HepG2 (cell line): Measurements from ENCODE around the gene PPFIA3. TPM values are rescaled to one million over a fixed set of nuclear protein-coding genes. Genes with fewer than 3 reads are reported as not detected.

Experiments used
- FOSL2 ChIP-seq: sonication (generic); formaldehyde crosslinking; IDR thresholded peaks from 2 replicates; pipeline ENCODE4 v1.4.0; 2020; ENCODE audit warnings: missing genetic modification reagents
- HOXD1 ChIP-seq: sonication (generic); formaldehyde crosslinking; IDR thresholded peaks from 2 replicates; pipeline ENCODE4 v1.5.0; 2020; ENCODE audit warnings: missing genetic modification reagents
- IRX3 ChIP-seq: sonication (generic); formaldehyde crosslinking; IDR thresholded peaks from 2 replicates; pipeline ENCODE4 v1.8.1; 2023; ENCODE audit warnings: mild to moderate bottlenecking, low read depth, missing genetic modification reagents, borderline replicate concordance
- MZF1 ChIP-seq: sonication (generic); formaldehyde crosslinking; IDR thresholded peaks from 2 replicates; pipeline ENCODE4 v1.8.1; 2023; ENCODE audit warnings: mild to moderate bottlenecking, missing genetic modification reagents, borderline replicate concordance
- PAX8 ChIP-seq: sonication (generic); formaldehyde crosslinking; IDR thresholded peaks from 2 replicates; pipeline ENCODE4 v1.8.0; 2022; ENCODE audit warnings: mild to moderate bottlenecking, missing genetic modification reagents, borderline replicate concordance
- XBP1 ChIP-seq: sonication (generic); formaldehyde crosslinking; IDR thresholded peaks from 2 replicates; pipeline ENCODE4 v1.5.0; 2020; ENCODE audit warnings: missing genetic modification reagents
- ZNF20 ChIP-seq: sonication (generic); formaldehyde crosslinking; IDR thresholded peaks from 2 replicates; pipeline ENCODE4 v1.4.0; 2020; ENCODE audit warnings: mild to moderate bottlenecking, moderate library complexity, missing genetic modification reagents
- ZNF253 ChIP-seq: sonication (generic); formaldehyde crosslinking; IDR thresholded peaks from 2 replicates; pipeline ENCODE4 v1.8.0; 2022; ENCODE audit warnings: mild to moderate bottlenecking, missing genetic modification reagents, borderline replicate concordance
- ZNF30 ChIP-seq: sonication (generic); formaldehyde crosslinking; IDR thresholded peaks from 2 replicates; pipeline ENCODE4 v1.5.0; 2020; ENCODE audit warnings: mild to moderate bottlenecking, missing genetic modification reagents
- ZNF432 ChIP-seq: sonication (generic); formaldehyde crosslinking; IDR thresholded peaks from 2 replicates; pipeline ENCODE4 v1.5.0; 2020; ENCODE audit warnings: missing genetic modification reagents, mild to moderate bottlenecking, borderline replicate concordance
- ZNF451 ChIP-seq: sonication (generic); formaldehyde crosslinking; IDR thresholded peaks from 2 replicates; pipeline ENCODE4 v1.5.0; 2020; ENCODE audit warnings: mild to moderate bottlenecking, missing genetic modification reagents
- polyA plus RNA-seq, 8 experiments: library from polyadenylated mRNA; depleted of rRNA in 3 of 8; stranded (reverse) in 7 of 8; unstranded in 1 of 8; fragments of >200 nt; fragmentation: Illumina TruSeq in 4 of 8; extraction: Trizol in 4 of 8; gene quantifications; 2 replicates each; pipeline versions ENCODE4 v1.2.1 to v1.2.3, GENCODE V29; 2011 to 2016; ENCODE audit warnings: low read depth in 4 of 8, missing spikeins in 1 of 8, mixed read lengths in 1 of 8; ENCODE audit not compliant: insufficient read depth in 1 of 8
- total RNA-seq, 5 experiments: library from RNA; depleted of rRNA; stranded (reverse); fragments of >200 nt; fragmentation: Illumina TruSeq; extraction: Trizol; gene quantifications; 2 replicates each; pipeline ENCODE4 v1.2.3, GENCODE V29; 2016; ENCODE audit warnings: low read depth in 1 of 5
- TF ChIP-seq, protein P1 (sequence below): sonication (generic); formaldehyde crosslinking; IDR thresholded peaks from 2 replicates; pipeline ENCODE4 v1.5.0; 2020; ENCODE audit warnings: mild to moderate bottlenecking, missing genetic modification reagents
- TF ChIP-seq, protein P2 (sequence below): sonication (generic); formaldehyde crosslinking; IDR thresholded peaks from 2 replicates; pipeline ENCODE4 v1.5.1; 2020; ENCODE audit warnings: mild to moderate bottlenecking, missing genetic modification reagents, moderate library complexity
- TF ChIP-seq, protein P3 (sequence below): sonication (generic); formaldehyde crosslinking; IDR thresholded peaks from 2 replicates; pipeline ENCODE4 v1.5.0; 2020; ENCODE audit warnings: mild to moderate bottlenecking, missing genetic modification reagents
- TF ChIP-seq, protein P4 (sequence below): sonication (generic); formaldehyde crosslinking; IDR thresholded peaks from 2 replicates; pipeline ENCODE4 v1.5.0; 2020; ENCODE audit warnings: mild to moderate bottlenecking, missing genetic modification reagents, borderline replicate concordance

The PPFIA3 gene
- total and polyA plus RNA-seq, 2 of the 13 experiments (the other 11 are each of a cell fraction or from before 2014, with no cell fraction given), result 6.7 to 8.6 TPM

- TF ChIP-seq, protein P1, sequence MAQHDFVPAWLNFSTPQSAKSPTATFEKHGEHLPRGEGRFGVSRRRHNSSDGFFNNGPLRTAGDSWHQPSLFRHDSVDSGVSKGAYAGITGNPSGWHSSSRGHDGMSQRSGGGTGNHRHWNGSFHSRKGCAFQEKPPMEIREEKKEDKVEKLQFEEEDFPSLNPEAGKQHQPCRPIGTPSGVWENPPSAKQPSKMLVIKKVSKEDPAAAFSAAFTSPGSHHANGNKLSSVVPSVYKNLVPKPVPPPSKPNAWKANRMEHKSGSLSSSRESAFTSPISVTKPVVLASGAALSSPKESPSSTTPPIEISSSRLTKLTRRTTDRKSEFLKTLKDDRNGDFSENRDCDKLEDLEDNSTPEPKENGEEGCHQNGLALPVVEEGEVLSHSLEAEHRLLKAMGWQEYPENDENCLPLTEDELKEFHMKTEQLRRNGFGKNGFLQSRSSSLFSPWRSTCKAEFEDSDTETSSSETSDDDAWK (CRISPR knock-in tag), result no peak
- TF ChIP-seq MZF1 (CRISPR knock-in tag) (no peak), XBP1 (CRISPR knock-in tag) (no peak), ZNF451 (0 out of 2 replicates have a peak, but pooled peaks have one; percentile 43), FOSL2 (peak; percentile 32), ZNF432 (CRISPR knock-in tag) (no peak), ZNF30 (no peak), HOXD1 (no peak), ZNF20 (CRISPR knock-in tag) (no peak), IRX3 (CRISPR knock-in tag) (0 out of 2 replicates have a peak, but pooled peaks have one; percentile 54), ZNF253 (CRISPR knock-in tag) (peak; percentile 84; the same call in 1 of the 2 replicates), PAX8 (CRISPR knock-in tag) (no peak)
- TF ChIP-seq, protein P2, sequence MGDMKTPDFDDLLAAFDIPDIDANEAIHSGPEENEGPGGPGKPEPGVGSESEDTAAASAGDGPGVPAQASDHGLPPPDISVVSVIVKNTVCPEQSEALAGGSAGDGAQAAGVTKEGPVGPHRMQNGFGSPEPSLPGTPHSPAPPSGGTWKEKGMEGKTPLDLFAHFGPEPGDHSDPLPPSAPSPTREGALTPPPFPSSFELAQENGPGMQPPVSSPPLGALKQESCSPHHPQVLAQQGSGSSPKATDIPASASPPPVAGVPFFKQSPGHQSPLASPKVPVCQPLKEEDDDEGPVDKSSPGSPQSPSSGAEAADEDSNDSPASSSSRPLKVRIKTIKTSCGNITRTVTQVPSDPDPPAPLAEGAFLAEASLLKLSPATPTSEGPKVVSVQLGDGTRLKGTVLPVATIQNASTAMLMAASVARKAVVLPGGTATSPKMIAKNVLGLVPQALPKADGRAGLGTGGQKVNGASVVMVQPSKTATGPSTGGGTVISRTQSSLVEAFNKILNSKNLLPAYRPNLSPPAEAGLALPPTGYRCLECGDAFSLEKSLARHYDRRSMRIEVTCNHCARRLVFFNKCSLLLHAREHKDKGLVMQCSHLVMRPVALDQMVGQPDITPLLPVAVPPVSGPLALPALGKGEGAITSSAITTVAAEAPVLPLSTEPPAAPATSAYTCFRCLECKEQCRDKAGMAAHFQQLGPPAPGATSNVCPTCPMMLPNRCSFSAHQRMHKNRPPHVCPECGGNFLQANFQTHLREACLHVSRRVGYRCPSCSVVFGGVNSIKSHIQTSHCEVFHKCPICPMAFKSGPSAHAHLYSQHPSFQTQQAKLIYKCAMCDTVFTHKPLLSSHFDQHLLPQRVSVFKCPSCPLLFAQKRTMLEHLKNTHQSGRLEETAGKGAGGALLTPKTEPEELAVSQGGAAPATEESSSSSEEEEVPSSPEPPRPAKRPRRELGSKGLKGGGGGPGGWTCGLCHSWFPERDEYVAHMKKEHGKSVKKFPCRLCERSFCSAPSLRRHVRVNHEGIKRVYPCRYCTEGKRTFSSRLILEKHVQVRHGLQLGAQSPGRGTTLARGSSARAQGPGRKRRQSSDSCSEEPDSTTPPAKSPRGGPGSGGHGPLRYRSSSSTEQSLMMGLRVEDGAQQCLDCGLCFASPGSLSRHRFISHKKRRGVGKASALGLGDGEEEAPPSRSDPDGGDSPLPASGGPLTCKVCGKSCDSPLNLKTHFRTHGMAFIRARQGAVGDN, result peak; percentile 93
- TF ChIP-seq, protein P3, sequence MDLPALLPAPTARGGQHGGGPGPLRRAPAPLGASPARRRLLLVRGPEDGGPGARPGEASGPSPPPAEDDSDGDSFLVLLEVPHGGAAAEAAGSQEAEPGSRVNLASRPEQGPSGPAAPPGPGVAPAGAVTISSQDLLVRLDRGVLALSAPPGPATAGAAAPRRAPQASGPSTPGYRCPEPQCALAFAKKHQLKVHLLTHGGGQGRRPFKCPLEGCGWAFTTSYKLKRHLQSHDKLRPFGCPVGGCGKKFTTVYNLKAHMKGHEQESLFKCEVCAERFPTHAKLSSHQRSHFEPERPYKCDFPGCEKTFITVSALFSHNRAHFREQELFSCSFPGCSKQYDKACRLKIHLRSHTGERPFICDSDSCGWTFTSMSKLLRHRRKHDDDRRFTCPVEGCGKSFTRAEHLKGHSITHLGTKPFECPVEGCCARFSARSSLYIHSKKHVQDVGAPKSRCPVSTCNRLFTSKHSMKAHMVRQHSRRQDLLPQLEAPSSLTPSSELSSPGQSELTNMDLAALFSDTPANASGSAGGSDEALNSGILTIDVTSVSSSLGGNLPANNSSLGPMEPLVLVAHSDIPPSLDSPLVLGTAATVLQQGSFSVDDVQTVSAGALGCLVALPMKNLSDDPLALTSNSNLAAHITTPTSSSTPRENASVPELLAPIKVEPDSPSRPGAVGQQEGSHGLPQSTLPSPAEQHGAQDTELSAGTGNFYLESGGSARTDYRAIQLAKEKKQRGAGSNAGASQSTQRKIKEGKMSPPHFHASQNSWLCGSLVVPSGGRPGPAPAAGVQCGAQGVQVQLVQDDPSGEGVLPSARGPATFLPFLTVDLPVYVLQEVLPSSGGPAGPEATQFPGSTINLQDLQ (CRISPR knock-in tag), result peak; percentile 87; the same call in 1 of the 2 replicates
- TF ChIP-seq, protein P4, sequence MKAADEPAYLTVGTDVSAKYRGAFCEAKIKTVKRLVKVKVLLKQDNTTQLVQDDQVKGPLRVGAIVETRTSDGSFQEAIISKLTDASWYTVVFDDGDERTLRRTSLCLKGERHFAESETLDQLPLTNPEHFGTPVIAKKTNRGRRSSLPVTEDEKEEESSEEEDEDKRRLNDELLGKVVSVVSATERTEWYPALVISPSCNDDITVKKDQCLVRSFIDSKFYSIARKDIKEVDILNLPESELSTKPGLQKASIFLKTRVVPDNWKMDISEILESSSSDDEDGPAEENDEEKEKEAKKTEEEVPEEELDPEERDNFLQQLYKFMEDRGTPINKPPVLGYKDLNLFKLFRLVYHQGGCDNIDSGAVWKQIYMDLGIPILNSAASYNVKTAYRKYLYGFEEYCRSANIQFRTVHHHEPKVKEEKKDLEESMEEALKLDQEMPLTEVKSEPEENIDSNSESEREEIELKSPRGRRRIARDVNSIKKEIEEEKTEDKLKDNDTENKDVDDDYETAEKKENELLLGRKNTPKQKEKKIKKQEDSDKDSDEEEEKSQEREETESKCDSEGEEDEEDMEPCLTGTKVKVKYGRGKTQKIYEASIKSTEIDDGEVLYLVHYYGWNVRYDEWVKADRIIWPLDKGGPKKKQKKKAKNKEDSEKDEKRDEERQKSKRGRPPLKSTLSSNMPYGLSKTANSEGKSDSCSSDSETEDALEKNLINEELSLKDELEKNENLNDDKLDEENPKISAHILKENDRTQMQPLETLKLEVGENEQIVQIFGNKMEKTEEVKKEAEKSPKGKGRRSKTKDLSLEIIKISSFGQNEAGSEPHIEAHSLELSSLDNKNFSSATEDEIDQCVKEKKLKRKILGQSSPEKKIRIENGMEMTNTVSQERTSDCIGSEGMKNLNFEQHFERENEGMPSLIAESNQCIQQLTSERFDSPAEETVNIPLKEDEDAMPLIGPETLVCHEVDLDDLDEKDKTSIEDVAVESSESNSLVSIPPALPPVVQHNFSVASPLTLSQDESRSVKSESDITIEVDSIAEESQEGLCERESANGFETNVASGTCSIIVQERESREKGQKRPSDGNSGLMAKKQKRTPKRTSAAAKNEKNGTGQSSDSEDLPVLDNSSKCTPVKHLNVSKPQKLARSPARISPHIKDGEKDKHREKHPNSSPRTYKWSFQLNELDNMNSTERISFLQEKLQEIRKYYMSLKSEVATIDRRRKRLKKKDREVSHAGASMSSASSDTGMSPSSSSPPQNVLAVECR (CRISPR knock-in tag), result peak; percentile 27; the same call in 1 of the 2 replicates
These were observed 5.3 kb upstream of the PPFIA3 start, which contains the start of gene LIN7B (continued) for GRCh38 chr19:49113762-49114629.
